ENCODE data around the gene PSME2. TPM values are rescaled to one million over a fixed set of nuclear protein-coding genes. Genes with fewer than 3 reads are reported as not detected.
A peak's percentile ranks its signal among the peaks of the same experiment; 100 is the strongest.

The PSME2 gene
- total and polyA plus RNA-seq, 2 of the 13 experiments (the other 11 are each of a cell fraction or from before 2014, with no cell fraction given), result 332 to 716 TPM

DNA sequence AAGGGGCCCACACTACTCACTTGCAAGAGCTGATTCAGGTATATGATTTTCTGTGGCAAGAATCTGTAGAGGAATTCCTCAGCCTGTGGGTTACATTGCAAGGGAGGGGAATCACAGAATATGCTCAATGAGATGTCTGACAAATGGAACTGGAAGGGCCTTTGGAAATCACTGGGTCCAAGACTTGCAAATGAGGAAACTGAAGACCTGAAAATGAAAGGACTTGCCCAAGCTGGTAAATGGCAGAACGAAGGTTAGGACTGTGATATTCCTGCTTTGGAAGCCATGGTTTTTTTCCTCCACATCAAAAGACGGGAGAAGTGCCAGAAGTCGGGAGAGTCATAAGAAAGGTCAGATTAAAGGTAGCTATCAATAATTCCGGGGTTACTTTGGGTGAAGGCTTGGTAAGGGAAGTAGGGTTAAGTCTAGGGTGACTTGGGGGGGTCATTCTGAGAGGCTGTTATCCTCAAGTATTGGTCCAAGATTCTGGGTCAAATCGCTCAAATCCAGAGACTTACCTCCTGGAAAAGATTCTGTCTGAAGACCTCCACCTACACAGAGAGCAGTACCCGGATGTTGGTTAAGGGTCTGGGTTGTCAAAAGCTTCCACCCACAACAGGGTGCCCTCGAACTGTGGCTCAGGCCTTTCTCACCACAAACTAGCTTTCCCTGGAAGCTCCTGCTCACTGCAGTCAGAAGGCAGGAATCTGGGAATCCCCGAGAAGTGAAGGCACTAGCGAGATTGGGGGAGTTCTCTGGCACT lies 539 bp downstream of the PSME2 start (continued):
- TF ChIP-seq ZBTB14 (CRISPR knock-in tag; IDR thresholded peaks at IDR 0.05) (no peak), CBX2 (IDR thresholded peaks at IDR 0.05; ENCODE audit: low read depth, low read length) (no peak), CBX2 (CRISPR knock-in tag; IDR thresholded peaks at IDR 0.05; ENCODE audit: low read depth) (0 out of 2 replicates have a peak, but pooled peaks have one; percentile 53), JUN (CRISPR knock-in tag; IDR thresholded peaks at IDR 0.05) (no peak), ZNF772 (CRISPR knock-in tag; IDR thresholded peaks at IDR 0.05) (0 out of 2 replicates have a peak, but pooled peaks have one; percentile 2), DMAP1 (CRISPR knock-in tag; IDR thresholded peaks at IDR 0.05) (no peak), NCOA5 (CRISPR knock-in tag; IDR thresholded peaks at IDR 0.05) (no peak), HOXA7 (CRISPR knock-in tag; IDR thresholded peaks at IDR 0.05) (no peak), ZNF407 (CRISPR knock-in tag; IDR thresholded peaks at IDR 0.05; ENCODE audit: not compliant biosample characterization) (no peak), KLF15 (CRISPR knock-in tag; IDR thresholded peaks at IDR 0.05; ENCODE audit: borderline replicate concordance) (no peak), SALL2 (CRISPR knock-in tag; IDR thresholded peaks at IDR 0.05) (0 out of 2 replicates have a peak, but pooled peaks have one; percentile 19), THYN1 (CRISPR knock-in tag; IDR thresholded peaks at IDR 0.05; ENCODE audit: borderline replicate concordance, low read depth) (no peak), KLF13 (CRISPR knock-in tag; IDR thresholded peaks at IDR 0.05) (0 out of 2 replicates have a peak, but pooled peaks have one; percentile 73), ZNF24 (IDR thresholded peaks at IDR 0.05) (0 out of 2 replicates have a peak, but pooled peaks have one; percentile 13), ZNF557 (CRISPR knock-in tag; IDR thresholded peaks at IDR 0.05) (peak; percentile 58; the same call in 1 of the 2 replicates), ZNF549 (CRISPR knock-in tag; IDR thresholded peaks at IDR 0.05) (no peak), MYC (CRISPR knock-in tag; IDR thresholded peaks at IDR 0.05; ENCODE audit: borderline replicate concordance) (no peak)
- TF ChIP-seq, protein P1, sequence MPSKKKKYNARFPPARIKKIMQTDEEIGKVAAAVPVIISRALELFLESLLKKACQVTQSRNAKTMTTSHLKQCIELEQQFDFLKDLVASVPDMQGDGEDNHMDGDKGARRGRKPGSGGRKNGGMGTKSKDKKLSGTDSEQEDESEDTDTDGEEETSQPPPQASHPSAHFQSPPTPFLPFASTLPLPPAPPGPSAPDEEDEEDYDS (CRISPR knock-in tag; IDR thresholded peaks at IDR 0.05), result no peak
- TF ChIP-seq, protein P2, sequence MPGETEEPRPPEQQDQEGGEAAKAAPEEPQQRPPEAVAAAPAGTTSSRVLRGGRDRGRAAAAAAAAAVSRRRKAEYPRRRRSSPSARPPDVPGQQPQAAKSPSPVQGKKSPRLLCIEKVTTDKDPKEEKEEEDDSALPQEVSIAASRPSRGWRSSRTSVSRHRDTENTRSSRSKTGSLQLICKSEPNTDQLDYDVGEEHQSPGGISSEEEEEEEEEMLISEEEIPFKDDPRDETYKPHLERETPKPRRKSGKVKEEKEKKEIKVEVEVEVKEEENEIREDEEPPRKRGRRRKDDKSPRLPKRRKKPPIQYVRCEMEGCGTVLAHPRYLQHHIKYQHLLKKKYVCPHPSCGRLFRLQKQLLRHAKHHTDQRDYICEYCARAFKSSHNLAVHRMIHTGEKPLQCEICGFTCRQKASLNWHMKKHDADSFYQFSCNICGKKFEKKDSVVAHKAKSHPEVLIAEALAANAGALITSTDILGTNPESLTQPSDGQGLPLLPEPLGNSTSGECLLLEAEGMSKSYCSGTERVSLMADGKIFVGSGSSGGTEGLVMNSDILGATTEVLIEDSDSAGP (CRISPR knock-in tag; IDR thresholded peaks at IDR 0.05; ENCODE audit: borderline replicate concordance), result no peak
